Activated CD4-positive, alpha-beta T cell treated with anti-CD3 and anti-CD28 coated beads for 48 hours (primary cell): Measurements from ENCODE around the gene CAMK4.
A peak's percentile ranks its signal among the peaks of the same experiment; 100 is the strongest.
"Not testable (repeated sequence)": the region's sequence is repeated elsewhere in the genome, so short reads cannot be mapped to it uniquely, and the experiment has no call there.

Experiments
- DNase-seq: peaks from one replicate; pipeline ENCODE4 v3.0.0-alpha.2; 2020

Gene CAMK4

DNA sequence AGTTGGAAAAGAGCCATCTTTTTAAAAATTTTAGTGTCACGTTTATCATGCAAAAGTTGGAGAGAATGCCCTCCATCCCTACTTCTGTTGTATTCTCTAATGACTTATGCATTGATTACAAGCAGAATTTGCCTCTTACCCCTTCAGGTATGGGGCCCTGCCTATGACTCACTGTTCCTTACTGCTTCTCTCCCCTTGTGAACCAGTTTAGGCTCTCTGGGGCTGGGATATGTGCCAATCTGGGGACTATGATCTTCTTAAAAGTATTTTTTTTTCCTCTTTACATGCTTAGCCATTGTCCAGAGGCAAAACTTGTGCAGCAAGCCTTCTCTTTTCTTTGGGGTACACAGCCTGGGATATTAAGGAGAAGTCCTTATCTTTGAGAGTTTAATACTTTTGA is 37.4 kb downstream of the CAMK4 start:
- DNase-seq = peak; percentile 29

DNA sequence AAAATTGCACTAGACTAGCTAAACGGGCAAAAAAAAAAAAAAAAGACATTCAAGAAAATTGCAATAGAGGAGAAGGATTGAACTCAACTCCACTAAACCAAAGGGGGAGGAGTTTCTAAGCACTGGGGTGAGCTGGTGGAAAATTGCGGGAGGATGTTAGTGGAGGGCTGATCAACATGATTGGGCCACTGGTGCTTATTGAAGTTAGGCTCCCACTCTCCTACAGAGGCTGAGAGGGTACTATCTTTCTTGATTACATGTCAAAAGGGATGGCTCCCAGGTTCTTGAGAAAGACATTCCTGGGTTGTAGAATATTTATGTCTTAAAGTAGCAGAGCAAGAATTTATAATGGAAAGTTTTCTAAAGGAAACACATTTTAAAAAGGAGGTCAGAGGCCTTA is 38.0 kb downstream of the CAMK4 start:
- DNase-seq = no peak

GRCh38 chr5:111262815-111263214 is 38.6 kb downstream of the CAMK4 start:
- DNase-seq = no peak

GRCh38 chr5:111266491-111266890 is 42.3 kb downstream of the CAMK4 start:
- no peak for DNase-seq

DNA sequence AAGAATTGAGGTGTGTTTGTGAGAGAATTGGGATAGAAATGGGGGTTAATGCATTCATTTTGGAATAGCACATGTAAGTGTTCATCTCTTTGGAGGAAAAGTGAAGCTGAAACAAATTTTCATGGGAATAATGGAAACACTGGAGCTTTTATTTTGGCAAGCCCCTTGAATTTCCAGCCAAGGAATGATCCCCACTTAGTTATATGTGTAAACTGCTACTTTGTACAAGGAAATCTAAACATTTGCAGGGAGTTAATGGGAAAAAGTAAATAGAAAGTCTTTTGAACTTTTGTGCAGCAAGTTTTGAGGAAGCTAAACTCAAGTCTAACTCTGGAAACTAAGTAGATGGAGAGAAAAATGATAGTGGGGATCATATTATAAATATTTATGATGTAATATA is 44.1 kb downstream of the CAMK4 start:
- no peak for DNase-seq

- DNase-seq = no peak
These were observed 47.7 kb downstream of the CAMK4 start for GRCh38 chr5:111271885-111272284.

DNA sequence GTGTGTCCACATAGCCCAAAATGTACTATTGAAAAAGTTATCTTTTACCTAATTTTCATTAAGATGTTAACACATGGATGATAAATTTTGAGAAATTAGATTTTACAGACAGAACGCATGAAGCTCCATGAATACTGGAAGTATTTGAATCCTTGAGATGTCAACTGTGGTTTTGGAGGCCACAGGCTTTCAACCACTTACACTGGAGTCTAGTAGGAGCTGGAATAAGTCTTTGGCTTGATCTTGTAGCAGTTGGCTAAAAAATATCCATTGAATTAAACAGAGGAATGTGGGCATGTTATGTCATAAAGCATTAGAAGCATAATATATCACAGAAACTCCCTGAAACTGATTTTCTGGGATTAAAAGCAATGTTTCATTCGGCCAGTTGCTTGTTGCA is 52.9 kb downstream of the CAMK4 start:
- DNase-seq = no peak

DNA sequence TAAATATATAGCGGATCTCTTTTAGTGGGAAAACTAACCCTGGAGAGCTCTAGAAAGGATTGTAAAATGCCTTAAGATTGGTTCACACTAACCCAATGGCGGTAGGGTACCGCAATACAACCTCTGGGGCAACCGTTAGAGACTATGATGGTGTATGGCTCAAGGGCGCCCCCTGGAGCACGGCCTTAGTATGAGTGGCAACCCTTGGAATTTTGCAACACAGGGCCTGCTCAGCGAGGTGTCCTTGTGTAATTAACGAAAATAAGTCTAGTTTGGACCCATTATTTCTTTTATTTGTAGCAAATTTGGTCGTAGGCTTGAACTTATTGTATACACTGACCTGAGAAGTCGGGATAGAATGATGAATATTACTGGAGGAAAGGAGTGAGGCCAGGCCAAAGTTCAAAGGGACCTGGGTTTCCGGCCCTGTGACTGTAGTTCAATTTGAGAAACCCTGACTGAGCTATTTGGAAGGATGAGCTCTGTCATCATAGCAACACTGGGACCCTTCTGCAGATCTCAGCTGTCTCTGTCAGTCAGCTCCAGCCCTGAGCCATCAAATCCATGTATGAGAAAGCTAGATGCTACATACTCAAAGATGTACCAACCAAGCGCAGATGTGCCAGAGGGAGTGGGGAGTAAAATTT is 54.8 kb downstream of the CAMK4 start:
- peak; percentile 92 for DNase-seq

GRCh38 chr5:111280282-111280951 is 56.2 kb downstream of the CAMK4 start:
- no peak for DNase-seq

DNA sequence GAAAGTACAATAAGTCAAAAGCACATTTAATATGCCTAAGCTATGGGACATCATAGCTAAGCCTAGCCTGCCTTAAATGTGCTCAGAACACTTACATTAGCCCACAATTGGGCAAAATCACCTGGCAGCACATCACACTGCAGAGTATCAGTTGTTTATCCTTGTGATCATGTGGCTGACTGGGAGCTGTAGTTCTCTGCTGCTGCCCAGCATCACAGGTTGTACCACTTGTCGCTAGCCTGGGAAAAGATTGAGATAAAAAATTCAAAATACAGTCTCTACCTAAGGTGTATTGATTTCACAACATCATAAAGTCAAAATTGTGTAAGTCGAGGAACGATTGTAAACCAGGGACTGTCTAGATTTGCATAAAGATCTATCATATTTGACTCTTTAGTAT is 58.6 kb downstream of the CAMK4 start:
- no peak for DNase-seq

DNA sequence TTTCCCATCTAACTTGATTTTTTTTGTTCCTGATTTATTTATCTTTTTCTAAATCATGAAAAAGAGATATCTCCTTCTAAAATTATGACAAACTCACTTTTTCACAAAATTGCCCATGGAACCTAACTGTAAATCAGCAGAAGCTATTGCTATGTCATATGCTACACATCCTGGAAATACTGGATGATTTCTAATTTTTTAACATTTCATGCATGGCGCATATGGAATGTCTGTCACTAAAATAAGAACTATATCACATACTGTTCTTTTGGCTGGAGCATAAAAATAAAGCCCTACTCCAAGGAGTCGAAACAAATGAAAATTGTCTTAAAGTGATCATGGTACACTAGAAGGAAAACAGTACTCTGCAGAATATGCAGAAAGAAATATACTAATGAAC is 60.6 kb downstream of the CAMK4 start:
- DNase-seq = no peak

DNA sequence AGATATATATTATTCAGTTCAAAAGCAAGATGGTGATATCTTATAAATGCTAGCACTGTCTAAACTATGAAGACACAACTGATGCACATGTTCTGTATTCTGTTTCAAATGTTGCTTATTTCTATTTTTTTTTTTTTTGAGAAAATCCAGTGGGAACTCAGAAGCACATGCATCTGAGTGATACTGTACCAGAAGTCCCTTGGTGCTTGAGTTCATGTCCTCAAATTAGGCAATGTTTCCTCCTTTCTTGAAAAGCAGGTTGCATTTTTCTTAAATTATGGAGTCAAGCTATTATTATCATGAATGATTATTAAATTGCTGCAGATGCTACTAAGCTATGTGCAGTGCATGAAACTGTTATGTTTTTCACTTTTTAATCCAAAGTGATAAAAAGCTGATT is 70.4 kb downstream of the CAMK4 start:
- no peak for DNase-seq

- no peak for DNase-seq
These were observed 71.5 kb downstream of the CAMK4 start for GRCh38 chr5:111295649-111296048.

DNA sequence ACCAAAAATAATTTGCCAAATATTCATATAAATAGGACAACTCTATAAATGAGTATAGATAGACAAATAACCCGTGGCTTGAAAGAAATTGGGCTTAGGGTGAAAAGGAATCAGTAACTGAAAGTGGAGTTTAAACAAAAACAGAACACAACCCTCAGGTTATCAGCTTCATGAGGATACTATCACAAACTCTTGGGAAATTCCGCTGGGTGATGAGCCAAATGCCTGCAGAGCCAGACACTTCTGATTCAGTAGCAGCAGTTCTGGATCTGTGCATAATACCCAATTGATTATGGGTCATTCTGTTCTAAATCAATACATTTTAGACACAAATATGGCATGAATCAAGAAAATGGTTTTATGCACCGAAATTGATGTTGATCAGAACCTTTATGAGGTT is 72.4 kb downstream of the CAMK4 start:
- DNase-seq = no peak

DNA sequence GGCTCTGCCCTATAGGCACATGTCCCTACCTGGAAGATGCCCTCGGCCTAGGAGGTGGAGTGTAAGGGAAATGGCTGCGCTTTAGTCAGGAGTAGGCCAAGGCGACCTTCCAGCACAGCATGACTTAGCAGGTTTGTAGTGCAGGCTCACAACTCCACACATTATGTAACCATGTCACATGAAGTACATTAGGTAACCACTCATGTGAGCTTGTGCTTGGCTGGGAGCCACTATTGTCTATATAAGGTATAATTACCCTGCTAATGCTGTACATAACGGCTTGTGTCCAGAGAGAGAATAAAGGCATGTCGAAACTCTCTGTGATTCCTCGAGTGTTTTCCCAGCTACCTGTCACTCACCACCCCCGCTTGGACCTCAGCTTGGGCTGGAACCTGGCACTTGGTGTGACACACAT is 74.9 kb downstream of the CAMK4 start:
- no peak for DNase-seq

DNA sequence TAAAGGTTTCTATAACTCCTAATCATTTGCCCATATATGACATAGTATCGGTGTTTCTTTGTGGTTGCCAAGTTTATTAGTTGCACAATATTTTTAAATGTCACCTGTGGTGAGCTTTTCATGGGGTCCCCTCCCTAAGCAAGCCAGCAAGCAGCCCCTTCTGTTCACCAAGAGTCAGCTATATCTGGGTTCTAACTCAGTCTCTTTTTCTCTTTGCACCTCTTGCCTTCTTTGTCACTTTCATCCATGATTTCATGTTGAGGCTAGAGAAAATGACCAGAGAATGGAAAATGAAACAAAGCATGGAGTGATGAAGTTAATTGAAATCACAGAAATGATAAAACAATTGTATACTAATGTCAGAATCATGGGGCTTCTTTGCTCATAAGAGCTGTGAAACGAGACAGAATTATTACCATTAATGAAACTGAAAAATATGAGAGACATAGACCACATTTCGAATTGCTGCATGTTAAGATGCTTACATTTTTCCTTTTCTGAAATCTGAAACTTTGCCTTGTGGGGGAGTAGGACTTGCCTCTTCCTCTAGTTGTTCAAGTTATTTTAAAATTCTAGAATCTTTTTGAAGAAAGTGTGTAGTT is 75.7 kb downstream of the CAMK4 start:
- DNase-seq = no peak

GRCh38 chr5:111301264-111301663 is 77.1 kb downstream of the CAMK4 start:
- DNase-seq = no peak

DNA sequence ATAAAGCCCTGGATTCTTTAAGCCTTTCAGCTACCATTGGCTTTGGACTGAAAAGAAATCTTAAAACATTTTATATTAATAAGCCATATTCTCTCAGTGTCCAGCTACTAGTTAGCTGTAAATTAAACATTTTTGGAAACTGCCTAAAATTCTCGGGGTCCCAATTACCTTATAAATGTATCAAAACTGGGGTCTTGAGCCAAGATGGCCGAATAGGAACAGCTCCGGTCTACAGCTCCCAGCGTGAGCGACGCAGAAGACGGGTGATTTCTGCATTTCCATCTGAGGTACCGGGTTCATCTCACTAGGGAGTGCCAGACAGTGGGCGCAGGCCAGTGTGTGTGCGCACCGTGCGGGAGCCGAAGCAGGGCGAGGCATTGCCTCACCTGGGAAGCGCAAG is 77.9 kb downstream of the CAMK4 start:
- not testable (repeated sequence) for DNase-seq

DNA sequence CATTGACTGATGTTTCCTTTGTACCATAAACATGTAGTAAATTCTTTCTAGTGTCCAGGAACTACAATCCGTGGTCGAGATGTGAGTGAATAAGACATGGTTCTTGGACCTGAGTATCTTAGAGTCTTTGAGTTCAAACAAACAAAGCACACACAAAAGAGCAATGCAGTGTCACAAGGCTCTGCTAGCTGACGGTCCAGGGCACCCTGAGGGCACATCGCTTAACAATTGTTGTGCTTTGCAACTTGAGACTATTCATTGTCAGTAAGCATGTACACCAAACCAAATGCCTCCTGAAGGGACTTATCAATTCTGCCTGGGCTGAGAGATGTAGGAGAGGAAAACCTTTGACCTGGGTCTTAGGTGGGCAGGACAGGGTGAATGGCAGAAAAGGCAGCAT is 84.8 kb downstream of the CAMK4 start:
- no peak for DNase-seq

- DNase-seq = no peak
These were observed 85.2 kb downstream of the CAMK4 start for GRCh38 chr5:111309384-111309783.

GRCh38 chr5:111310711-111311620 is 86.8 kb downstream of the CAMK4 start:
- DNase-seq = no peak

DNA sequence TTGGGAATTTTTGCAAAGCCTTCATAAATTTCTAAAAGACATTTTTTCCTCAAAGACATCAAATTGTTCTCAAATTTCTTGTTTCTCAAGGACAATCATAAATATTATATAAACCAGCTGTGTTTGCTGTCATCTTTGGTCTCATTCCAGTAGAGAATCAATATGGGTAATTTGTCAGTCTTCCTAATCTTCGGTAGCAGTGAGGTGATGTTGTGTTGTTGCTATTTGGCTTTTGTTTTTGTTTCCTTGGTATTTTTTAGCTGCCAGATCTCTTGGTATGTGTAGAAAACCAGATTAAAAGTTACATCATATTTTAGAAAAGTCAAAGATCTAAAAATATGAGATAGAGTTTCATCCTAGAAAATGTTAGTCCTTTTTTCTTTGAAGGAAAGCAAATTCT is 87.5 kb downstream of the CAMK4 start:
- no peak for DNase-seq

DNA sequence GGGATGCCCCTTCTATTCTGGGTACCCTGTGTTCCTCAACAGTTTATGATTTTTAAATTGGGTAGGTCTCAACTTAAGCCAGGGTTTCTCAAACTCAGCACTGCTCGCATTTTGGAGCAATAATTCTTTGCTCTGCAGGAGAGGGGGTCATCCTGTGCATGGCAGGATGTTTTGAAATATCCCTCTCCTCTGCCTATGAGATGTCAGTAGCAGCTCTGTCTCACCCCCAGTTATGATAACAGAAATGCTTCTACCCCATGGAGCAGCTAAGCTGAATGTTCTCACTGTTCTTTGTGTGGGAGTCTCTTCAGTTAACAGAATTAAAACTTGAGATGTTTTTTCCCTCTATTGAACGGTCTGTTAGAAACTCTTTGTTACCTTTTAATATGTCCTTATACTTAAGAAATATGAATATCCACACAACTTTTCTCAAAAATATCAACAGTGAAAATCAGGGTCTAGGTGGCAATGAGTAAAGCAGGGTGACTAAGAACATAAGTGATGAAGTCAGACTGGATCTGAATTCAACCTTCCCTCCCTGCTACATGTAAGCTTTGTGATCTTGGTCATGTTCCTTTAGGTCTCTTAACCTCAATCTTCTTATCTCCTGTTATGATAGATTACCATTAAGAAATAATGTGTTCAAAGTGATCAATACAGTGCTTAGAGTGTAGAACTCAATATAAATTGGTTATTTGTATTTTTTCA is 89.0 kb downstream of the CAMK4 start:
- no peak for DNase-seq
